Renal pelvis (tissue), 4 donors: Measurements from ENCODE around the gene TARDBP. TPM values are rescaled to one million over a fixed set of nuclear protein-coding genes. Genes with fewer than 3 reads are reported as not detected.
"Not testable (repeated sequence)": the region's sequence is repeated elsewhere in the genome, so short reads cannot be mapped to it uniquely, and the experiment has no call there.

Experiments
- DNase-seq: peaks from one replicate; pipeline ENCODE4 v3.0.0-alpha.2; 2013
- polyA plus RNA-seq, 3 donors: library from polyadenylated mRNA; unstranded; fragments of 120-200 nt; gene quantifications; one replicate each; pipeline ENCODE4 v1.2.1, GENCODE V29; 2013; ENCODE audit not compliant: insufficient read length in 3 of 3

TARDBP gene
- polyA plus RNA-seq, 3 donors: 295 to 340 (median 320) TPM

DNA sequence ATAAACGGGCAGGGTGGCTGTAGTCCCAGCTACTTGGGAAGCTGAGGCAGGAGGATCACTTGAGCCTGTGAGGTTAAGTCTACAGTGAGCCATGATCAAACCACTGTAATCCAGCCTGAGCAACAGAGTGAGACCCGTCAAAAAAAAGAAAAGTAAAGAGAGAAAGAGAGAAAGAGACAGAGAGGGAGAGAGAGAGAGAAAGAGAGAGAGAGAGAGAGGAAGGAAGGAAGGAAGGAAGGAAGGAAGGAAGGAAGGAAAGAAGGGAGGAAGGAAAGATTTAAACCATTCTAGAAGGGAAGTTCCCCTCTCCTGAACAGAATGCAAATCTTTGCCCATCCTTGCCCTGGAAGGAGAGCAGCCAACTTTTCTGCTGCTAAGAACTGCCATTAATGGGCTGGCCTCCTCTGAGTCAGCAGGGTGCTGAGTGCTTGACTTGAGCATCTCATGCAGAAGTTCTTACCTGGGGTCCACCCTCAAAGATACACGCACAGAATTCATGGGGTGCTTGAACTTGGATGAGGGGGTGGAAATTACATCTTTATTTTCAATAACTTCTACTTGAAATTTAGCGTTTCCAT lies 24.5 kb upstream of the TARDBP start:
- no peak for DNase-seq

- no peak for DNase-seq
Measured at GRCh38 chr1:10989095-10989494, 23.4 kb upstream of the TARDBP start.

GRCh38 chr1:10989920-10990516 lies 22.4 kb upstream of the TARDBP start:
- not testable (repeated sequence) for DNase-seq

- DNase-seq: no peak
Measured at GRCh38 chr1:10990828-10991227, 21.6 kb upstream of the TARDBP start.

GRCh38 chr1:10992004-10992403 lies 20.4 kb upstream of the TARDBP start:
- not testable (repeated sequence) for DNase-seq

DNA sequence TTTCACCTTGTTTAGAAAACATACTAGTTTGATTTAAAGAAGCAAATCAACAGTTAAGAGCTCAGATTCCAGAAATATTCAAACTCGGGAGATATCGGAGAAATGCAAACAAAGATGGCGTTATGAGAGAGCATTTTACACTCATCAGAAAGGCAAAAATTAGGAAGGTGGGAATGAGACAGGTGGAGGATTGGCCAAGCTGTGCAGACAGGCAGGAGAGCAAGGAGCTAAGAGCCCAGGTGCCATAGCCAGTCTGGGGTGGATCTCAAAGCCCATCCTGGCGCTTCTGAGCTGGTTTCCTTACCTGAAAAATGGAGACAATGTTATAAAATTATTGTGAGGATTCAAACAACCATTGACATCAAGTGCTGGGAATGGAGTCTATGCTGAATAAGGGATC lies 19.6 kb upstream of the TARDBP start:
- DNase-seq: no peak

GRCh38 chr1:10996100-10996499 lies 16.4 kb upstream of the TARDBP start:
- no peak for DNase-seq

- no peak for DNase-seq
Measured at GRCh38 chr1:11000526-11000925, 11.9 kb upstream of the TARDBP start.

DNA sequence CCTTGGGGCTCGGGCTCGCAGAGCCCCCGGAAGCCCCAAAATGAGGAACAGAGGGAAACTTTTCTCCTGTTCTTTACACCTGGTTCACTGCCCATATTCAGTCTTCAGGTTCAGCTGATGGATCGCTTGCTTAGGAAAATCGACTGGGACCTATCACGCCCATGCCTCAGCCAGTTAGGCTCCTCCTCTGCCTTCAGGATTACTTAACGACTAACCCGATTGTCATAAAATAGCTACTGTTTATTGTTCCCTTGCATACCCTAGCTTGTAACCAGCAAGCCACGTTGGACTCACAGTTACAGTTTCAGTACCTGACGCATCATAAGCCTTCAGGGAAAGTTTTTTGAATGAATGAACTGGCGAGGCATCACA lies 692 bp downstream of the TARDBP start:
- DNase-seq: no peak

DNA sequence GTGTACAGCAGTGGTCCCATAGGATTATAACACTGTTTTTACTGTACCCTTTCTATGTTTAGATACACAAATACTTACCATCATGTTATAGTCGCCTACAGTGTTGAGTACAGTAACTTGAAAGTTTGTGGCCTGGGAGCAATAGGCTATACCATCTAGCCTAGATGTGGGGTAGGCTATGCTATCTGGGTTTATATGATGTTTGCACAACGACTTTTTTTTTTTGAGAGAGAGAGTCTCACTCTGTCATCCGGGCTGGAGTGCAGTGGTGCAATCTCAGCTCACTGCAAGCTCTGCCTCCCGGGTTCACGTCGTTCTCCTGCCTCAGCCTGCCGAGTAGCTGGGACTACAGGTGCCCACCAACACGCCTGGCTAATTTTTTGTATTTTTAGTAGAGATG lies 6.9 kb downstream of the TARDBP start:
- not testable (repeated sequence) for DNase-seq

DNA sequence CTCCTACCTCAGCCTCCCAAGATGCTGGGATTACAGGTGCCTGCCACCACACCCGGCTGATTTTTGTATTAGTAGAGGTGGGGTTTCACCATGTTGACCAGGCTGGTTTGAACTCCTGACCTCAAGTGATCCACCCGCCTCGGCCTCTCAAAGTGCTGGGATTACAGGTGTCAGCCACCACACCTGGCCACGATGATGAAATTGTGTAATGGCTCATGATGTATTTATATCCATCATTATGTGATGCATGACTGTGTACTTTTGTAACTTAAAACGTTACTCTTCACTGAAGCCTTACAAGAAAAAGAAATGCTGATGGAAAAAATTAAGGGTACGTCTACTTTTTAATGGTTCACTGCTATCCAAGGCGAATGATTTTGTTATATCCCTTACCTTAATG lies 7.5 kb downstream of the TARDBP start:
- no peak for DNase-seq

- DNase-seq: no peak
Measured at GRCh38 chr1:11023201-11023600, 10.7 kb downstream of the TARDBP start.

DNA sequence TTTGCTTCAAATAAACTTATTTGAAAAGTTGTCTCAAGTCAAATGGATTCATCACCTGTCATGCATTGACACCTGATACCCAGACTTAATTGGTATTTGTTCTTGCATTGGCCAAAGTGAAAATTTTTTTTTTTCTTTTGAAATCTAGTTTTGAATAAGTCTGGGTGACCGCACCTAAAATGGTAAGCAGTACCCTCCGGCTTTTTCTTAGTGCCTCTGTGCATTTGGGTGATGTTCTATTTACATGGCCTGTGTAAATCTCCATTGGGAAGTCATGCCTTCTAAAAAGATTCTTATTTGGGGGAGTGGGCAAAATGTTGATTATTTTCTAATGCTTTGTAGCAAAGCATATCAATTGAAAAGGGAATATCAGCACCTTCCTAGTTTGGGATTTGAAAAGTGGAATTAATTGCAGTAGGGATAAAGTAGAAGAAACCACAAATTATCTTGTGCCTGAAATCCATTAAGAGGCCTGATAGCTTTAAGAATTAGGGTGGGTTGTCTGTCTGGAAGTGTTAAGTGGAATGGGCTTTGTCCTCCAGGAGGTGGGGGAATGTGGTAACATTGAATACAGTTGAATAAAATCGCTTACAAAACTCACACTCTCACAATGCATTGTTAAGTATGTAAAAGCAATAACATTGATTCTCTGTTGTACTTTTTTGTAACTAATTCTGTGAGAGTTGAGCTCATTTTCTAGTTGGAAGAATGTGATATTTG lies 11.9 kb downstream of the TARDBP start:
- DNase-seq: no peak

GRCh38 chr1:11024874-11025203 lies 12.4 kb downstream of the TARDBP start:
- no peak for DNase-seq

DNA sequence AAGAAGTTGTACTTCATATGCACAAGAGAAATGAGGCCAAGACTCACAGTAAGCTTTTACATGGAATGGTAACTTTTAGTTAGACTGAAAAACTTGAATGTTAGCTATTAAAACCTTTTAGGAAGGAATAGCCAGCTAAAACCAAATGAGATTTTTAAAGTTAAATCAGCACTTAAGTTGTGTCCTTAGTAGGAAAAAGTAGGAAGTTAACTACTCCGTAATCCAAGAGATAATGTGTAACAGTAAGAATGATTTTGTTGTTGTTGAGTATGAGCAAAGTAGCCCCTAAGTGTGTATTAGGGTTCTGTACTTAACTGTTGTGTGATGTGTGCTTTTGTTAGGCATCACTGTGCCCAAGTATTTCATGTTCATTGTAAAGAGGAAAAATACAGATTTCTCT lies 13.2 kb downstream of the TARDBP start:
- DNase-seq: no peak

DNA sequence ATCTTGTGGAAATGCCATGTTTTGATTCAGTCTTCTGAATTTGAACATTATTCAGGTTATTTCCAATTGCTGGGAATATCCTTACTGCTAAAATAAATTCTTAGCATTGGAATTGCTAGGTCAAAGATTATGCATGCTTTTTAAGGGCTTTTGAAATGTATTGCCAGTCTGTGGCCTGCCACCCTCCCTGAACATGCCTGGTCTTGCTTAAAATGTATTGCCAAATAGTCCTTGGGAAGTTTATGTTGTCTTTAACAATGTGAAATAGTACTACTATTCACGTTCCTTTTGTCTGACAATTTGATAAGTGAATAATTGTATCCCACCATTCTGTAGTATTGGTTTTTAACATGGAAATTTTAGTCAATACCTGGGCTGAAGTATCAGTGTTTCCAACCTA lies 13.6 kb downstream of the TARDBP start:
- DNase-seq: no peak

- no peak for DNase-seq
Measured at GRCh38 chr1:11026903-11027302, 14.4 kb downstream of the TARDBP start.

GRCh38 chr1:11027316-11027715 lies 14.9 kb downstream of the TARDBP start:
- no peak for DNase-seq

DNA sequence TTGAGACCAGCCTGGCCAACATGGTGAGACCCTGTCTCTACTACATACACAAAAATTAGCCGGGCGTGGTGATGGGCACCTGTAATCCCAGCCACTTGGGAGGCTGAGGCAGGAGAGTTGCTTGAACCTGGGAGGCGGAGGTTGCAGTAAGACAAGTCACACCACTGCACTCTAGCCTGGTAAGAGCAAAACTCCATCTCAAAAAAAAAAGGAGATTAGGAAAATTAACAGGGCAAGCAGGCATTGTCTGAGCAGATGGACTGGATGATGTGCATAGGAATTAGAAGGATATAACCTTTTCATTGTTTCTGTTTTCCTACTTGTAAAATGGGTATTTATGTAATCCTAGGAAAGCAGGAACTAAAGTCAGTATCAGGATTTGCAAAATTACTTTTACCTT lies 15.6 kb downstream of the TARDBP start:
- DNase-seq: no peak

DNA sequence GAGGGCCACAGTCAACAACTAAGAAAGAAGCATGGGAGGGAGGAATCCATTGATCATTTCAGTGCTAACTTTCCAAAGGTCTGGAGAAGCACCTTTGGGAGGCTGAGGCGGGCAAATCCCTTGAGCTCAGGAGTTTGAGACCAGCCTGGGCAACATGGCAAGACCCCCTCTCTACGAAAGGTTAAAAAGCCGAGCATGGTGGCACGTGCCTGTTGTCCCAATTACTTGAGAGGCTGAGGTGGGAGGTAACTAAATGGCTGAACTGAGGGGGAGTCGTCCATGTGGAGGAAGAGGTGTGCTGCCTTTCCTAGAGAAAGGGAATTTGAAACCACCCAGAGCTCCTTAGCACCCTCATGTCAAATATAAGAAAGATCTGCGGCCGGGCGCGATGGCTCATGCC lies 18.4 kb downstream of the TARDBP start:
- no peak for DNase-seq

DNA sequence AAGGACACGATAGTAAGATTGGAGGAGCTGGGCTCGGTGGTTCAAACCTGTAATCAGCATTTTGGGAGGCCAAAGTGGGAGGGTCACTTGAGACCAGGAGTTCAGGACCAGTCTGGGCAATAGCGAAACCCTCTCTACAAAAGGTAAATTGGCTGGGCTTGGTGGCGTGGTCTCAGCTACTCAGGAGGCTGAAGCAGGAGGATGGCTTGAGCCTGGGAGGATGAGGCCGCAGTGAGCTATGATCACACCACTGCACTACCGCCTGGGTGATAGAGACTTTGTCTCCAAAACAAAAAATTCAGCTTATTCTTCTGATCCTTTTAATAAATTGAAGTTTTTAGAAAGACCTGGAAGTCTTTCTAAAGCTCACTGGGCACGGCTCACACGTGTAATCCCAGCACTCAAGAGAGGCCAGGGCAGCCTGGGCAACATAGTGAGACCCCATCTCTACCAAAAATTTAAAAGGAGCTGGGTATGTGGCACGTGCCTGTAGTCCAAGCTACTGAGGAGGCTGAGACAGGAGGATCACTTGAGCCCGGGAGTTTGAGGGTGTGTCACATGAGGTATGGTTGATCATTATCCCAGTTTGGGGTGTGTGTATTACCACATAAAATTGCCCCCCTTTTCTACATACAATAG lies 19.3 kb downstream of the TARDBP start:
- DNase-seq: no peak

- not testable (repeated sequence) for DNase-seq
Measured at GRCh38 chr1:11037019-11037739, 24.7 kb downstream of the TARDBP start.
